GM19035 (cell line): ENCODE measurements around the gene CAMK2A.

Experiments used
- ATAC-seq: cut with Tn5 transposase; IDR thresholded peaks from one replicate; pipeline ENCODE4 v1.9.1; 2021; ENCODE audit not compliant: unreplicated experiment

The CAMK2A gene

DNA sequence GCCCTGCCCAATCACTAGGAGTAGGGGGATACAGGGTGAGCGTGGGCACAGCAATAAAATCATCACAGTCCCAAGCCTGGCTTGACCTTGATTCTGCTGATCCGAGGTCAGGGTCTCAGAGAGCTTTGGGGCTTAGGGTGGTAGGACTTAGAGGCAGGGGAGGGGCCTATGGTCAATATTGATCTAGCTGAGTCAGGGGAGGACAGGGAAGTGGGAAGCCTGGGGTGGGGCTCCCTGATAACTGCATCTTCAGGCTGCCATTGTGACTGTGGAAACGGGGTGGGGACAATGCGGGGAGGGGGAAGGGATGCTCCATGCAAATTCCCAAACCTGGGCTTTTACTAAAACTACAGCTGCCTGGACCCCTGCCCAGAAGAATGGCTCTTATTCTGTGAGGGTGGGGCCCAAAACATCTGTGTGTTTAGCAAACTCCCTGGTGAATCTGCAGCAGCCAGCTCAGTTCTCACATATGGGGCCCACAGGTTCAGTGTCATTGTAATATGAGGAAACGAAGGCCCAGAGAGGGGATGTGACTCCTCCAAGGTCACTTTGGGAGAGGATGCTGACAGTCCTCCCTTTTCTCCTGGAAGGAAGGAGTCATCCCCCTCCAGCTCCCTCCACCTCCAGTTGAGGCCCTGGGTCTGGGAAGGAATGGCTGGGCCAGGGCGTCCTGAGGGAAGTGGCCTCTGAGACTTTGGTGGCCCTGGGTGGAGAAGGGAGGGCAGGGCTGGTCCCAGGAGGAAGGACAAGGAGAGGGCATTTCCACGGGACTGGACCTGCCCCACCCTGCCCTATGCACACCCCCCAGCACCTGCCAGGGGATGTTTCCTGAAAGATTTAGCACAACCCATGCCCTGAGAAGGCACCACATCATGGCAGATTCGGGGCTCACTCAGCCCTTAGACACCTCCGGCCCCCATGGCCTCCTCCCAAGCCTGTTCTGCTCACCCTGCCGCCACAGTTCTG lies 73.3 kb downstream of the CAMK2A start:
- no peak for ATAC-seq

DNA sequence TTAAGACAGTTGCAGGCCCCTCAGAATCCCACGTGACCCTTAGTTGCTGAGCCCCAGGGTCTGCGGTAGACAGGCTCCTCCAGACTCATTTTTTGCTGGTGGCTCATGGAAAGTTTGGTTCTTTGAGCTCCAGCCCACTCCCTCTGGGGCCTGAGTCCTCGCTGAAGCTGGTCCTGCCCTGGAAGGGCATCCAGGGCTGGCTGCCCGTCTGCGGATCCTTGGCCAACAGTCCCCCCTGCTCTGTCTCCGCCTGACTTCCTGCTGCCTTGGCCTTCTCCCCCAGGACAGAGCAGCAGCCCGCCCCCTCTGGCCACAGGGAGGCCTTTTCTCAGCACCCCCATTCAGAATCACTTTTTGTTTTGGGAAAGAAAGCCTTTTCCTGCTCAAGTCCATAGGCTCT lies 75.3 kb downstream of the CAMK2A start:
- ATAC-seq = no peak

DNA sequence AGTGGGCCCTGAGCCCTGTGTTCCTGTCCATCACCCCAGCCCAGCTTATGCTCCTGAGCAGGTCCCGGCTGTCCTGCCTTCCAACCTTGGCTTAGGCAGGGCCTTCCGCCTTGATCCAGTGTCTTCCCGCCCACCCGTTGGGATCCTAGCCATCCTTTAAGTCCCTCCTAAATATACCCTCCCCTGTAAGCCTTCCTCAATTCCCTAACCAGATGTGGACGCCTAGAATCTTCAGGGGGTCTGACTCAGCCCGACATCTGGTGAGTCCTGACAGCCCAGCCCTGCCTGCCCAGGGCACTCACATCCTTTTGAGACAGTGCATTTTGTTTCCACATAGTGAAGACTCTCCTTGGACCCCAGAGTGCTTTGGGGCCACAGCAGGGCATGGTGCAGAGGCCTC lies 76.0 kb downstream of the CAMK2A start:
- ATAC-seq = no peak

DNA sequence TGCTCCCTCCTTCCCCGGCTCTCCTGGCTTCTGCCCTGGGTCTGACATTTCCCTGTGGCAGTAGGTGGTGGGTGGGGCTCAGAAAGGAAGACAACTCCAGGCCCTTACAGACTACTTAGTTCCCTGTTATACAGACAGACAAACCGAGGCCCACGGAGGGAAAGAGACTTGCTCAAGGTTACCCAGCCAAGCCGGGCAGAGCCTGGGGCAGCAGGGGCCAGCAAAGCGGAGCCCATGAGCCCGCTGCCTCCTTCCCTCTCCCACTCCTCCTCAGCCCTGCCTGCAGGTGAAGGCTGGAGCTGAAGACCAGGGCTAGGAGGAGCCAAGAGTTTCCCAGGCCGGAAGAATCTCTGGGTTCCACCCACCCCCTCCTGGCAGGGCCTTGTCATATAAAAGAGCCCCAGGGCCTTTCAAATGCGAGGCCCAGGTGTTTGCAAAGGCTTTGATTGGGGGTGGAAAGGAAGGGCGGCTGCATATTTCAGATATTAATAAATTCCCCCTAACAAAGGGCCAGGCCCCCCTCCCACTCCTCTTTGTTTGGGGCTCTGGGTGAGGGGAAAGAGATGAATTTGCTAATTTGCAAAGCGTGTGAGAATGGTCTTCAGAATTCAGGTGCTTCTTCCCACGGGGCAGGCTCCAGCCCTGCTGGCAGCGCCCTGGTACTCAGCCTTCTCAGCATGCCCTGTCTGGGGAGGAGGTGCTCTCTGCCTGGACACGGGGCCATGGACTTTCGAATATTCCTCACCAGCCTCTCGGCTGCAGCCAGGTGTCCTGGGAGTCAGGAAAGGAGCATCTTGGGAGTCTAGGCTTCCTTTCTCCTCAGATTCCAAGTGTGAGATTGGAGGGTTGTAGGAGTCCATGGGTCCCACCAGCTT lies 78.2 kb downstream of the CAMK2A start:
- ATAC-seq = no peak

DNA sequence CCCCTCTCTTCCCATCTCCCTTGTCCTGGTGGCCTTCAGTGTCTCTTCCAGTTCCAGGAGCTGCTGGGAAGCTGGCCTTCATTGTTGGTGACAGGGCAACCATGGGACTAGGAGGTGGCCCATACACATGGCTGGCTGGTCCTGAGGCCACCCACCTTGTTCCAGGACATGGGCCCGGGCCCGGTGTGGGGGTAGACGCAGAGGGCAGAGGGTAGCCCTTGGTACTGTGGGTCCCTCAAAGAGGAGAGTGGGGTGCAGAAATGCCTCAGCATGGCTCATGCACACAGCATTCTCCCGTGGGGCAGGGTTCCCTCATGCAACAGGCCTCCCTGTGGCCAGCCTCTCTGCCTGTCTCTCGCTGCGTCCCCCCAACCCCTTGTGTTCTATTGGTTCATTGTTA lies 78.9 kb downstream of the CAMK2A start:
- ATAC-seq = no peak

DNA sequence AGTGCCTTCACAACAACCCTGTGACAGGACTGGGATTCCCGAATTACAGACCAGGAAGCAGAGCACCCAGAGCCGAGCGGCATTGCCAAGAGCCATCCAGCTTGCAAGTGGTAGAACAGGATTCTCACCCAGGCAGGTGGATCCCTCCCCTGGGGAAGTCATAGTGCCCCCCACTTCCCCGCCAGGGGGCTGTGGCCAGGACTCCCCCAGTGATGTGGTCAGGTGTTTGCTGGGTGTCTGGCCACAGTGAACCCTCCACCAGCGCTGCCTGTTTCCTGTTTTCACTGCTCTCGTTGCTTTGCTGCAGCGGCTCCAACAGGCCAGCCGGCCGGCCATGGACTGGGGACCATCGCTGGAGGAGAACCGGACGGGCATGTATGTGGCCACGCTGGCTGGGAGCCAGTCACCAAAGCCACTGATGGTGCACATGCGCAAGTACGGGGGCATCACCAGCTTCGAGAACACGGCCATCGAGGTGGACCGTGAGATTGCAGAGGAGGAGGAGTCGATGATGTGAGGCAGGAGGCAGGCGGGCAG lies 80.4 kb downstream of the CAMK2A start:
- no peak for ATAC-seq

DNA sequence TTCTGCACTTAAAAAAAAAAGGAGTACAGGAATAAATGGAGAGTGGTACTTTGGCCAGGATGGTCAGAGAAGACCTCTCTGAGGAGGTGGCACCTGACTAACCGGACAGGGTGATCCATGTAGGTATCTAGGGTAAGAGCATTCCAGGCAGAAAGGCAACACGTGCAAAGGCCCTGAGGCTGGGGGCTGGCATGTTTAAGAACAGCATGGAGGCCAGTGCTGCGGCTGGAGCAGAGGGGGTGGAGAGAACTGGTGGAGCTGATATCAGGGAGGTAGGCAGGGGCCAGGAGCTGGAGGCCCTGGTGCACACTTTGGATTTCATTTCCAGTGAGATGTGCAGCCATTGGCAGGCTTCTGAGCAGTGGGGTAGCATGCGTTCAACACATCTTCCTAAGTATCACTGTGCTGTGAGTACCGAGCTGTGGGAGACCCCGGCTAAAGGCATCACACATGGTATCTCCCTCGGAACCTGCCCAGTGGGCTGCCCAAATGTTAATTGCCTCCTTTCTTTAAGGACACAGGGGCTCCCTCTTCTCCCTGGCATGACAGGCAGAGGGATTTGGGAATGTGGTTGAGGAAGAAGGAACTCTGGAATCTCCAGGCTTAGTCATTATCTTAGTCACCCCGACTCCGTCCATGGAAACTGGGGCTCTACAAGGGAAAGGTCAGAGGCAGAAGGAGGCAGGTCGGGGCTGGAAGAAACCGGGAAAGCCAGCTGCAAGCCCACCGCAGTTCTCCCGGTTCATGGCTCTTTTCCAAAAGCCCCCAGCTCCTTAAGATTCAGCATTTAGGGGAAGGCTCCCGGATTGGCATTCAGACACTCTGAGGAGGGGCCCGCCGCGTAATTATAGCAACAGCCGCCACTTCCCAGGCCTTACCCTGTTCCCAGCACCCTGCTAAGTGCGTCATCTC lies 81.1 kb downstream of the CAMK2A start:
- ATAC-seq = no peak

DNA sequence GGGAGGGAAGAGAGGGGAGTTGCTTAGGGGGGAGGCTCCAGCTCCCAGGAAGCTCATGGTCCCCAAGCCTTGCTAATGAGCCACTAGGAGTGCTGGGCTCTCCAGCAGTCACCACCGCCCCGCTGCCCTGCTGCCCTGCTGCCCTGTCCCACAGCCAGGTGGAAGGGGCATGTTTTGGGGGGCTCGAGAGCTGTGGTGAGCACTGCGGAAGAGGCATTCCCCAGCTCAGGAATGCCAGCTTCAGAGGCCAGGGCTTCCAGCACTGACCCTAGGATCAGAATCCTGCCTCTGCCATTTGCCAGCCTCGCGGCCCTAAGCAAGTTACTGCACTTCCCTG lies 82.8 kb downstream of the CAMK2A start:
- ATAC-seq = no peak

DNA sequence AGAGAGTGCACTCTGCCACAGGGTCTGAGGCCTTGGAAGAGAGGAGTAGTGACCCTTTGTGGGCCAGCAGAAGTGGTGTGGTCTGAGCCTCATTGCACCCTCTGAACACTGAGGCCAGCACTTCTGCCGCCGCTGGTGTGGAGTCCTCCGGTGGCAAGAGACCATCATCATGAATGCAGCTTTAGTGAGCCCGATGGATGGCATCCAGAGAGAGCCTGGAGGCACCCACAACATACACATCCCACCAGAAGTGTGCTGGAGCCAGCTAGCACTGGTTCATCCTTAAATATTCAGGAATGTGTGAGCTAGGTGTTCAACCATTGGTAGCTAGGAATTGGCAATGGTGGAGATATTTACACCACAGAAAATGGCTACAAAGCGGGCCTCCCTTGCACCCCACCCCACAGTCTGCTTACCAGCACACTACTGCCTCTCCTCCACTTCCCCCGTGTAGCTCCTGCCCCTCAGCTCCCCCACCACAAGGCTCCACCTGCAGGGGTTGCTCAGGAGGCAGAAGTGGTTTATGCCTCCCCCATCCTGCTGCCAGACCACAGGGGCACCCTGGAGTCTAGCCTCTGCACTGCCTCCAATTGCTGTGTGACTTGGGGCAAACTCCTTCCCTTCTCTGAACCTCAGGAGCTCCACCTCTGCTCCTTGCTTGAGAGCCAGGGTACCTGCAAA lies 83.3 kb downstream of the CAMK2A start:
- ATAC-seq = no peak

DNA sequence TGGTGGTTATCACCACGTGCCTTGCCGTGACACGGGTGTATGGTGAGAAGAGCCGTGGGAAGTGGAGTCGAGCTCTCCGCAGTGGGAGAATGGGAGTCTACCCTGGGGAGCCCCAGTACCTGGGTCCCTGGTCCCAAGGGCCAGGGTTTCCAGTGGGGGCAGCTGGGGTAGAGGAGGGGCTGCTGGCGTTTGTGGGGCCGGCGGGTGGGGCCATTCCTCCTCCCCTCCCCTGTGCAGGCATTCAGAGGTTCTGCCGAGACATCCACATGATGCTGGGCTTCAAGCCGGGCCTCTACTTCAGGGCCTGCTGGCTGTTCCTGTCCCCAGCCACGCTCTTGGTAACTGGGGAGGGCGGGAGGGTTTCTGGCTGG lies 85.0 kb downstream of the CAMK2A start:
- no peak for ATAC-seq

DNA sequence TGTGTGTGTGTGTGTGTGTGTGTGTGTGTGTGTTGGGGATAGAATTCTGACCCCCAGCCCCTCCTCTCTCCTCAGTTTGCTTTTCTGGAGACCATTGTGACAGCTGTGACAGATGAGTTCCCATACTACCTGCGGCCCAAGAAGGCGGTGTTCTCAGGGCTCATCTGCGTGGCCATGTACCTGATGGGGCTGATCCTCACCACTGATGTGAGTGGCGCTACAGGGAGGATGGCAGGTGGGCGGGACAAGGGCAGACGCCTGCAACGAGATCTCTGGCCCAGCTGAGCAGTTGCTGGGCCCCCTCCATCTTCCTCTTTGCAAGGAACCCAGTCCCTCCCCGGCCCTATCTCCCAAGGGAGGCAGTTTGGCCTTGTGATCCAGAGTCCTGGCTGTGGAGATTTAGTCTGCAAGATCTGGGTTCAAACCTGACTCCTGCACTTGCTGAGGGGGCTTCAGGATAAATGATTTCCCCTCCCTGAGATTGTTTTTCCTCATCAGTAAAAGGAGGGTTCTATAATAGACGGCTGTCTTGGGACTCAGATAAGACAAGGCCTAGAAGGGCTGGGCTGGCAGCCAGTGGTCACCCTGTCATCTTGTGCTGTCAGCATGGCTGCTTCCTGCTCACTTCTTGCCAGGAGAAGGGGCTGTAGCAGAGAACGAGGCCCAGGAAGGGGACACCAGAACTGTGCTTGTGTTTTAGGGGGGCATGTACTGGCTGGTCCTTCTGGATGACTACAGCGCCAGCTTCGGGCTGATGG lies 85.6 kb downstream of the CAMK2A start:
- ATAC-seq = no peak

DNA sequence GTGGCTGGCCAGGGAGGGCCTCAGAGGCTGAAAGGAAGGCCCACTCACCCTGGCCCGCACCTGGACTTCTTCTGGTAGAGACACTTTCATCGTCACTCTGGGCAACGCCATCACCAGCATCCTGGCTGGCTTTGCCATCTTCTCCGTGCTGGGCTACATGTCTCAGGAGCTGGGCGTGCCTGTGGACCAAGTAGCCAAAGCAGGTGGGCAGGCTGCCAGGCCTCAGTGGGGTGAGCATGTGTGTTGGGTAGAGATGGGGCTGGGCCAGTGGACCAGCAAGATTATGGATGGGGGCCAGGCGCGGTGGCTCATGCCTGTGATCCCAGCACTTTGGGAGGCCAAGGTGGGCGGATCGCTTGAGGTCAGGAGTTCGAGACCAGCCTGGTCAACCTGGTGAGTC lies 87.1 kb downstream of the CAMK2A start:
- no peak for ATAC-seq

DNA sequence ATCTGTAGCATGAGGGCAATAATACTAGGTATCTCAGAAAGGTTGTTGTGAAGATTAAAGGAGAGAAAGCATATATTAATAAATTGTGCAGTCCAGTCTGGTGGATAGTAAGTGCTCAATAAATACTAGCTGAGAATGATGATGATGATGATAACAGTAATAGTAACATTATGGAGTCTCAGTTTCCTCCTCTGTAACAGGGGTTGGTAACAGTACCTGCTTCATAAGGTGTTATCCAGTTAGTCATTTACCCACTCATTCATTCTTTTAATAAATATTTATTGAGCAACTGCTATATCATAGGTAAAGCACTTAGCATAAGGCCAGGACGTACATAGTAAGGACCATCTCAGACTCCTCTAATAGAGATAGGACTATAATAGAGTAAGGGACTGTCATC lies 92.1 kb downstream of the CAMK2A start:
- ATAC-seq = no peak

DNA sequence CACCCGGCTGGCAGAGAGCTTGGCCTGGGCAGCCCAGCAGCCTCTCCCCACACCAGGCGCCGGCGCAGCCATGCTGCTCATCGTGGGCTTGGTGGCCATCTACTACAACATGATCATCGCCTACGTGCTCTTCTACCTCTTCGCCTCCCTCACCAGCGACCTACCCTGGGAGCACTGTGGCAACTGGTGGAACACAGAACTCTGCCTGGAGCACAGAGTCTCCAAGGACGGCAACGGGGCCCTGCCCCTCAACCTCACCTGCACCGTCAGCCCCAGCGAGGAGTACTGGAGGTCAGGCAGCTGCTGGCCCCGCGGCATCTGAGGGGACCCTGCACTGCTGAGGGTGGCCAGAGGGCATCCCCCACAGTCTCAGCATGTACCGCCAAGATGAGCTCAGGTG lies 92.6 kb downstream of the CAMK2A start:
- ATAC-seq = no peak

DNA sequence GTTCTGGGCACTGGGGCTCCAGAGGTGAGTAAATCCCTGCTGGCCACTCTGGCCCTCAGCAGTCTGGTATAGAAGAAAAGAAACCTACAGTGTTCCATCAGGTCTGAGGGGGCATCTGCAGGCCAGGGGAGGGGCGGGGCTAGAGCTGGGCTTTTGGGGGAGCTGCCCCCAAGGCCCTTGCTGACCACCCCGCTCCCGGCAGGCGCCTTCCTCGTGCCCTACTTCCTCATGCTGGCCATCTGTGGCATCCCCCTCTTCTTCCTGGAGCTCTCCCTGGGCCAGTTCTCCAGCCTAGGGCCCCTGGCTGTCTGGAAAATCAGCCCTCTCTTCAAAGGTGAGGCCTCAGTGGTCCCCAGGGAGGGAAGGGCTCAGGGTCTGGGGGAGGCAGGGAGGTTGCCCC lies 93.1 kb downstream of the CAMK2A start:
- ATAC-seq = no peak

DNA sequence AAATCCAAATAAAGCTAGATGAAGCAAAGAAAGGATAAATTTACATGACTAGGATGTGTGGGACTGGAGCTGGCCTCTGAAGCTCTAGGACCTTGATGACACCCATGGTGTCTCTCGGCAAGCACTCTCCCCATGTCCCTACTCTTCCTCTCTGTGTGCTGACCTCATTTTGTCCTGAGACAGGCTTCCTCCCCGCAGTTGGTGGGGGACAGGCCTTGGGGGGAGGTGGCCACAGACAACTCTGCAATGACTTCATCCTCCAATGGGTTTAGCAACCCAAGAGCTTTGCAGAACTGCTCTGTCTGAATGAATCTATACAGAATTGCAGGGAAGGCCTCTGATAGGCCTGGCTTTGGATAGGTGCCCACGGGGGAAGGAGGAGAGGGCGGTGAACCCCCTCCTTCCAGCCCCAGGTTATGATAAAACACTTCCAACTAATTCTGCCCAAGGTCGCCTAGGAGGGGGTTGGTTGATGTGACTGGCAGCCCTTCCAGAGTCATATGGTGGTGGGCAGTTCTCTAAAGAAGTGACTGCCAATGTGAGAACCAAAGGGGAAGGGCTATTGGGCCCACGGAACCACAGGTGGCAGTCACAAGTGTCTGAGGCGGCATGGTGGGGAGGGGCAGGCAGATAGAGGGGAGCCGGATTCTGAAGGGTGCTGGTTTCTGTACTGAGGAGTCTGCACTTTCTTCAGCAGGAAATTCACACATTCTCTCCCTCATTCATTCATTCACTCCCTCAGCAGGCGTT lies 93.7 kb downstream of the CAMK2A start:
- no peak for ATAC-seq

DNA sequence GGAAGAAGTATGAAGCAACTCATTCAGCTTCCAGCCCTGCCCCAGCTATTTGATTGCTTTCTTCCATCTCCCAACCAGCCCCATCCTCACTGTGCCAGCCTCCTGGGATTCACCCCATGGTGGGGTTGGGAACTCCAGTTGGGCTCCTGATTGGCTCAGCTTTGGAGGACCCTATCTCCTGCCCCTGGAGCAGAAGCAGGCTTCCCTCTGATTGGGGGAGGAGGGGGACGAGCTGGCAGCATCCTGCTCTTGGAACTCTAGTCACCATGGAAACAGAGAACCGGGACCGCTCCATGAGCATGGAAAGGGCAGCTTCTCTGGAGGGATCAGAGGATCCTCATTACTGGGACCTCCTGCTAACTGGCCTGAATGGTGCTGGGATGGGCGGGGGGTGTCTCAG lies 97.1 kb downstream of the CAMK2A start:
- ATAC-seq = no peak

DNA sequence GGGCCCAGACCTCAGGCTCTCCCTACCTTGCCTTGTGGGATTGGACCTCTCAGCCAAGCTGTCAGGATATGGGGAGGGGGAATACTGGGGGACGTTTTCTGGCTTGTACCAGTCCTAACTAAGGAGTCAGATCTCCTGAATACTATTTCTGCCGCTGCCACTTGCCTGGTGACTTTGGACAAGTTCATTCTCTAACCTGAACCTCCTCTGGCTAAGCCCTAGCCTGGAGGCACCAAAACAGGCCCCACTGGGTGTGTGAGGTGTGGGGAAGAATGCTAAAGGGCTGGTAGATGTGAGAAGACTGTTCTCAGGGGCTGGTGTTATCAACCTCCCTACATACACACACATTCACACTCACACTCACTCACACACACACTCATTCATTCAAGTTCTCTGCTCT lies 98.6 kb downstream of the CAMK2A start:
- no peak for ATAC-seq

DNA sequence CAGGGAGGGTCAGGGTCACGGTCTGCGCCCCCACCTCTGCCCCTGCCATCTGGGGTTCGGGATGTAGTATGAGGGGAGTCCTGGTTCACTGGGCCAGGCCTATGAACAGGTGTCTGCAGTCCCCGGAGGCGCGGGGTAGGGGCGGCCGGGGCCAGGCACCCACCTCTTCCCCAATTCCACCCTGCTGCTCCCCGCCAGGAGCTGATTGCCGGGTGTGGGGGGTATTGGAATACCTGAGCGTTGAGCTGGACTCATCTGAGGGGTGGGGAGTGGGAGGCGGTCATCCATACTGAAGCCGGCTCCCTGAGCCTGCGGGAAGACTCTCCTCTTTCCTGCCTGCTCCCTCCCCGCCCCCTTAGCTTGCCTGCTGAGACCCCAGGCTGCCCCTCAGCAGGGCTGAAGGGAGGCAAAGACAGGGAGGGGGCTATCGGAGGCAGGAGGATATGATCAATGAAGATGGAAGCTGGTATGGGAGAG lies 99.0 kb downstream of the CAMK2A start:
- ATAC-seq = no peak
